ENCODE measurements around the gene PLPPR3.
"Not testable (repeated sequence)": the region's sequence is repeated elsewhere in the genome, so short reads cannot be mapped to it uniquely, and the experiment has no call there.

PLPPR3 gene

GRCh38 chr19:821825-822503, at the start of gene PLPPR3:
Gene PLPPR3 (minus strand): TSS chr19:821955. CDS start chr19:821559, 396 bp downstream.
- no peak for DNase-seq

GRCh38 chr19:870963-871401, 49.2 kb upstream of the PLPPR3 start:
- peak; percentile 65 for DNase-seq

- no peak for DNase-seq
These were observed 48.6 kb upstream of the PLPPR3 start for GRCh38 chr19:870314-870713.

GRCh38 chr19:869245-870177, 47.8 kb upstream of the PLPPR3 start:
- no peak for DNase-seq

- no peak for DNase-seq
These were observed 46.9 kb upstream of the PLPPR3 start for GRCh38 chr19:868458-869244.

GRCh38 chr19:867855-868457, 46.2 kb upstream of the PLPPR3 start:
- no peak for DNase-seq

GRCh38 chr19:867301-867793, 45.6 kb upstream of the PLPPR3 start:
- no peak for DNase-seq

GRCh38 chr19:866769-867300, 45.1 kb upstream of the PLPPR3 start:
- DNase-seq, result no peak

- DNase-seq, result no peak
These were observed 41.5 kb upstream of the PLPPR3 start for GRCh38 chr19:863315-863620.

- DNase-seq, result no peak
These were observed 41.0 kb upstream of the PLPPR3 start for GRCh38 chr19:862581-863314.

- DNase-seq, result no peak
These were observed 40.2 kb upstream of the PLPPR3 start for GRCh38 chr19:861756-862580.

- no peak for DNase-seq
These were observed 39.5 kb upstream of the PLPPR3 start for GRCh38 chr19:861141-861755.

GRCh38 chr19:858868-859843, 37.4 kb upstream of the PLPPR3 start, which contains the start of gene CFD:
Gene CFD (plus strand): TSS chr19:859664. CDS start chr19:859690, 26 bp downstream.
- DNase-seq, result no peak

GRCh38 chr19:858284-858683, 36.5 kb upstream of the PLPPR3 start:
- DNase-seq, result no peak

- DNase-seq, result no peak
These were observed 33.9 kb upstream of the PLPPR3 start for GRCh38 chr19:855566-856120.

- no peak for DNase-seq
These were observed 33.4 kb upstream of the PLPPR3 start for GRCh38 chr19:855142-855541.

GRCh38 chr19:854549-854948, 32.8 kb upstream of the PLPPR3 start:
- DNase-seq, result no peak

- not testable (repeated sequence) for DNase-seq
These were observed 32.0 kb upstream of the PLPPR3 start for GRCh38 chr19:853614-854220.

Data from DMS 273 treated with DMSO at 0.1 percent for 48 hours (cell line).